SK-N-SH (cell line): ENCODE measurements around the gene MYD88. TPM values are rescaled to one million over a fixed set of nuclear protein-coding genes. Genes with fewer than 3 reads are reported as not detected.
A peak's percentile ranks its signal among the peaks of the same experiment; 100 is the strongest.

Experiments
- CTCF ChIA-PET: fragments of 300-600, 350-600 bp; formaldehyde crosslinking; extraction: SDS; loops from one replicate; lab custom pipeline; 2021; lab: Yijun Ruan, JAX
- POLR2A ChIA-PET: fragments of 350-600 bp; sonication (Branson Sonifier 250); formaldehyde crosslinking; extraction: SDS; loops from one replicate; lab custom pipeline; 2020; ENCODE audit warnings: antibody characterized with exemption, inconsistent platforms; lab: Yijun Ruan, JAX
- DNase-seq: peaks from one replicate; pipeline ENCODE4 v3.0.0; 2012
- H2AFZ ChIP-seq: fragments of 200-600 bp; sonication (generic); 2 replicates; pipeline ENCODE4 v1.8.1; 2016; ENCODE audit warnings: antibody characterized with exemption, mild to moderate bottlenecking, low read depth
- H3F3A ChIP-seq: fragments of 200-600 bp; sonication (generic); replicated peaks from 2 replicates; pipeline ENCODE3; 2016; ENCODE audit warnings: antibody characterized with exemption, mild to moderate bottlenecking; ENCODE audit not compliant: insufficient read depth
- H3K27ac ChIP-seq, 2 experiments: fragments of 200-500 bp in 1 of 2; fragments of 200-600 bp in 1 of 2; sonication (Bioruptor generic) in 1 of 2; sonication (generic), shearing (Covaris generic) in 1 of 2; 2 replicates each; pipeline versions ENCODE4 v1.5.1 to v1.6.1; 2014 to 2016; ENCODE audit warnings: low read depth in 2 of 2, inconsistent platforms in 1 of 2, low read length in 1 of 2, mild to moderate bottlenecking in 1 of 2, mixed read lengths in 1 of 2
- H3K27me3 ChIP-seq: fragments of 200-600 bp; sonication (generic), shearing (Covaris generic); 2 replicates; pipeline ENCODE4 v1.6.1; 2016; ENCODE audit warnings: mixed run types; ENCODE audit not compliant: insufficient read depth
- H3K36me3 ChIP-seq, 2 experiments: fragments of 200-500 bp in 1 of 2; fragments of 200-600 bp in 1 of 2; sonication (Bioruptor generic) in 1 of 2; sonication (generic) in 1 of 2; replicated peaks in 1 of 2; 2 replicates each; pipeline versions ENCODE3 to v1.5.1; 2014 to 2016; ENCODE audit warnings: low read length in 1 of 2, mild to moderate bottlenecking in 1 of 2; ENCODE audit not compliant: insufficient read depth in 2 of 2, control insufficient read depth in 1 of 2
- H3K4me1 ChIP-seq, 2 experiments: fragments of 200-500 bp in 1 of 2; fragments of 200-600 bp in 1 of 2; sonication (Bioruptor generic) in 1 of 2; sonication (generic), shearing (Covaris generic) in 1 of 2; 2 replicates each; pipeline versions ENCODE4 v1.5.1 to v1.6.1; 2014 to 2016; ENCODE audit warnings: low read depth in 1 of 2, low read length in 1 of 2, mixed run types in 1 of 2; ENCODE audit not compliant: insufficient read depth in 2 of 2, control insufficient read depth in 1 of 2
- H3K4me2 ChIP-seq: fragments of 200-600 bp; sonication (generic), shearing (Covaris generic); 2 replicates; pipeline ENCODE4 v1.6.1; 2017; ENCODE audit warnings: mixed run types
- H3K4me3 ChIP-seq, 2 experiments: fragments of 200-500 bp in 1 of 2; fragments of 200-600 bp in 1 of 2; sonication (Bioruptor generic) in 1 of 2; sonication (generic), shearing (Covaris generic) in 1 of 2; 2 replicates each; pipeline versions ENCODE4 v1.5.1 to v1.8.1; 2014 to 2016; ENCODE audit warnings: low read depth in 2 of 2, inconsistent platforms in 1 of 2, low read length in 1 of 2, mild to moderate bottlenecking in 1 of 2, mixed read lengths in 1 of 2, moderate library complexity in 1 of 2
- H3K79me2 ChIP-seq: fragments of 200-600 bp; sonication (generic); 2 replicates; pipeline ENCODE4 v1.8.1; 2017; ENCODE audit warnings: mild to moderate bottlenecking; ENCODE audit not compliant: insufficient read depth
- H3K9ac ChIP-seq: fragments of 200-600 bp; sonication (generic); 2 replicates; pipeline ENCODE4 v1.6.1; 2017; ENCODE audit warnings: mixed run types
- H3K9me2 ChIP-seq: fragments of 200-600 bp; sonication (generic); 2 replicates; pipeline ENCODE4 v1.6.1; 2017; ENCODE audit warnings: mixed run types
- H3K9me3 ChIP-seq: fragments of 200-600 bp; sonication (generic); 2 replicates; pipeline ENCODE4 v1.6.1; 2017; ENCODE audit warnings: mixed run types, mild to moderate bottlenecking, moderate library complexity
- H4K20me1 ChIP-seq: fragments of 200-600 bp; sonication (generic); 2 replicates; pipeline ENCODE4 v1.6.1; 2017; ENCODE audit warnings: mild to moderate bottlenecking, mixed run types; ENCODE audit not compliant: insufficient read depth
- CHD2 ChIP-seq: fragments of 150-350 bp; IDR thresholded peaks from 2 replicates; pipeline ENCODE4 v1.6.1; 2018; ENCODE audit warnings: low read length; ENCODE audit not compliant: partially characterized antibody
- CTCF ChIP-seq: fragments of 200-600 bp; sonication (generic); IDR thresholded peaks from 2 replicates; pipeline ENCODE4 v1.6.1; 2017; ENCODE audit warnings: antibody characterized with exemption, mild to moderate bottlenecking, moderate library complexity
- ELF1 ChIP-seq: IDR thresholded peaks from 2 replicates; pipeline ENCODE4 v1.4.0; 2012
- FOSL2 ChIP-seq: IDR thresholded peaks from 2 replicates; pipeline ENCODE4 v1.4.0; 2012; ENCODE audit warnings: low read depth, mild to moderate bottlenecking, moderate library complexity, borderline replicate concordance
- FOXJ3 ChIP-seq: sonication (generic); formaldehyde crosslinking; IDR thresholded peaks from 2 replicates; pipeline ENCODE4 v1.5.1; 2020; ENCODE audit warnings: mild to moderate bottlenecking, missing genetic modification reagents
- FOXM1 ChIP-seq: IDR thresholded peaks from 2 replicates; pipeline ENCODE4 v1.4.0; 2012; ENCODE audit warnings: low read depth, mild to moderate bottlenecking
- GABPA ChIP-seq: IDR thresholded peaks from 2 replicates; pipeline ENCODE4 v1.4.0; 2012; ENCODE audit warnings: low read depth, mild to moderate bottlenecking
- GATA2 ChIP-seq: sonication (generic); formaldehyde crosslinking; IDR thresholded peaks from 2 replicates; pipeline ENCODE4 v1.5.0; 2020; ENCODE audit warnings: mild to moderate bottlenecking, missing genetic modification reagents
- JUND ChIP-seq: IDR thresholded peaks from 2 replicates; pipeline ENCODE4 v1.4.0; 2012
- MAX ChIP-seq: IDR thresholded peaks from 2 replicates; pipeline ENCODE4 v1.4.0; 2012; ENCODE audit warnings: low read depth
- MXI1 ChIP-seq: IDR thresholded peaks from 2 replicates; pipeline ENCODE4 v1.6.1; 2012; ENCODE audit warnings: mild to moderate bottlenecking, low read depth, low read length, improper control_type of control experiment
- NFIC ChIP-seq: IDR thresholded peaks from 2 replicates; pipeline ENCODE4 v1.4.0; 2012; ENCODE audit warnings: borderline replicate concordance
- NRF1 ChIP-seq: IDR thresholded peaks from 2 replicates; pipeline ENCODE4 v1.6.1; 2012; ENCODE audit warnings: low read depth, mild to moderate bottlenecking, low read length
- POLR2AphosphoS5 ChIP-seq: IDR thresholded peaks from 2 replicates; pipeline ENCODE4 v1.6.1; 2012; ENCODE audit warnings: low read depth, low read length
- RCOR1 ChIP-seq: fragments of 150-350 bp; IDR thresholded peaks from 2 replicates; pipeline ENCODE4 v1.6.1; 2017; ENCODE audit warnings: antibody characterized with exemption, low read length
- RFX5 ChIP-seq: IDR thresholded peaks from 2 replicates; pipeline ENCODE4 v1.6.1; 2012; ENCODE audit warnings: mild to moderate bottlenecking, improper control_type of control experiment, low read length
- RXRA ChIP-seq: IDR thresholded peaks from 2 replicates; pipeline ENCODE4 v1.4.0; 2012; ENCODE audit warnings: low read depth, mild to moderate bottlenecking, borderline replicate concordance
- SIN3A ChIP-seq: IDR thresholded peaks from 2 replicates; pipeline ENCODE4 v1.6.1; 2012; ENCODE audit warnings: low read depth, mild to moderate bottlenecking, low read length, moderate library complexity, borderline replicate concordance
- SMC3 ChIP-seq: IDR thresholded peaks from 2 replicates; pipeline ENCODE4 v1.6.1; 2012; ENCODE audit warnings: low read depth, low read length, improper control_type of control experiment
- TAF1 ChIP-seq: IDR thresholded peaks from 2 replicates; pipeline ENCODE4 v1.6.1; 2012; ENCODE audit warnings: low read depth, mild to moderate bottlenecking, low read length, moderate library complexity, borderline replicate concordance
- TCF12 ChIP-seq: IDR thresholded peaks from 2 replicates; pipeline ENCODE4 v1.4.0; 2012
- TEAD4 ChIP-seq: IDR thresholded peaks from 2 replicates; pipeline ENCODE4 v1.4.0; 2012; ENCODE audit warnings: mild to moderate bottlenecking, borderline replicate concordance; ENCODE audit not compliant: insufficient read depth
- USF1 ChIP-seq: IDR thresholded peaks from 2 replicates; pipeline ENCODE4 v1.4.0; 2012; ENCODE audit warnings: low read depth, borderline replicate concordance
- USF2 ChIP-seq: fragments of 150-350 bp; IDR thresholded peaks from 2 replicates; pipeline ENCODE4 v1.6.1; 2017; ENCODE audit warnings: antibody characterized with exemption, low read length, low read depth, borderline replicate concordance
- YY1 ChIP-seq: IDR thresholded peaks from 2 replicates; pipeline ENCODE4 v1.4.0; 2012; ENCODE audit warnings: low read depth, mild to moderate bottlenecking
- WGBS: methylation state at CpG from one replicate; pipeline ENCODE4 v1.1.6; 2017; ENCODE audit warnings: low lambda C conversion rate; 5-methylcytosine and 5-hydroxymethylcytosine counted together
- polyA plus RNA-seq, 3 experiments: library from polyadenylated mRNA; depleted of rRNA; stranded (reverse); fragments of >200 nt; gene quantifications; 2 replicates each; pipeline ENCODE4 v1.2.3, GENCODE V29; 2012
- TF ChIP-seq, protein P1 (sequence below): fragments of 150-350 bp; IDR thresholded peaks from 2 replicates; pipeline ENCODE4 v1.6.1; 2016; ENCODE audit warnings: mild to moderate bottlenecking, low read depth, low read length
- TF ChIP-seq, protein P2 (sequence below): IDR thresholded peaks from 2 replicates; pipeline ENCODE4 v1.4.0; 2012; ENCODE audit warnings: low read depth, borderline replicate concordance

The MYD88 gene
- 24.0 and 26.9 TPM in 2 replicates for polyA plus RNA-seq (2012; rRNA removed)
- polyA plus RNA-seq (2012; cell fraction: cytosol; rRNA removed): 22.7 and 23.9 TPM in 2 replicates
- polyA plus RNA-seq (2012; cell fraction: nucleus; rRNA removed): 34.1 and 42.3 TPM in 2 replicates

- Histone ChIP-seq H3K9me3 (no peaks in the 10 kb centered on the region), H3K79me2 (peaks cover 43% of the 10 kb centered on the region)
- 18% methylated on average over 26 of the region's 65 CpGs for WGBS
Measured at GRCh38 chr3:38138349-38139190, at the start of gene MYD88. TSS of gene MYD88 (plus strand) at chr3:38138661. CDS start at chr3:38138701, 40 bp downstream.

More at GRCh38 chr3:38138349-38139190, at the start of gene MYD88:
- POLR2A ChIA-PET: interaction anchor here (2.7 to 3.9 kb wide), 2 partner anchors 26 to 27 kb away, joined by 21 to 25 read pairs; partner anchors contain the start of gene OXSR1
- peak within 1 kb of the TSS; percentile 85 to 94 for H3K4me3 ChIP-seq
- peak; percentile 75 for DNase-seq
- H4K20me1 ChIP-seq: 0 out of 2 replicates have a peak, but pooled peaks cover 13% of the 10 kb centered on the region
- peaks cover 2% of the 10 kb centered on the region for H3F3A ChIP-seq
- peak within 1 kb of the TSS; percentile 89 for H3K9ac ChIP-seq
- CTCF ChIA-PET: interaction anchor here (0.5 to 2.5 kb wide), 5 partner anchors 10 to 208 kb away, joined by 3 to 9 read pairs (median 5); partner anchors contain the start of genes OXSR1 and XYLB
- H3K4me1 ChIP-seq: peaks cover 16 to 31% of the 10 kb centered on the region in 2 experiments; a peak in 2 of 4 replicates
- no peaks in the 10 kb centered on the region for H3K27me3 ChIP-seq
- H2AFZ ChIP-seq: peak within 1 kb of the TSS; percentile 99
- H3K4me2 ChIP-seq: peak within 1 kb of the TSS; percentile 99
- peak within 1 kb of the TSS; percentile 89 to 91 for H3K27ac ChIP-seq
- H3K36me3 ChIP-seq: peaks cover 10 to 29% of the 10 kb centered on the region in 2 experiments
- TF ChIP-seq USF2 (no peak), FOXJ3 (CRISPR knock-in tag) (no peak), ELF1 (peak; percentile 55), USF1 (no peak), GABPA (peak; percentile 33), FOSL2 (no peak), SIN3A (no peak), MAX (peak; percentile 49; the same call in 1 of the 2 replicates), FOXM1 (no peak), RCOR1 (no peak), CTCF (no peak), CHD2 (no peak), MXI1 (peak; percentile 55; the same call in 1 of the 2 replicates), NRF1 (no peak), YY1 (peak; percentile 80), RFX5 (no peak), TCF12 (no peak), GATA2 (no peak), RXRA (no peak), TAF1 (peak; percentile 67), NFIC (no peak; the same call in 1 of the 2 replicates), TEAD4 (no peak), SMC3 (no peak), JUND (no peak), POLR2AphosphoS5 (peak; percentile 77)
- TF ChIP-seq, protein P1, sequence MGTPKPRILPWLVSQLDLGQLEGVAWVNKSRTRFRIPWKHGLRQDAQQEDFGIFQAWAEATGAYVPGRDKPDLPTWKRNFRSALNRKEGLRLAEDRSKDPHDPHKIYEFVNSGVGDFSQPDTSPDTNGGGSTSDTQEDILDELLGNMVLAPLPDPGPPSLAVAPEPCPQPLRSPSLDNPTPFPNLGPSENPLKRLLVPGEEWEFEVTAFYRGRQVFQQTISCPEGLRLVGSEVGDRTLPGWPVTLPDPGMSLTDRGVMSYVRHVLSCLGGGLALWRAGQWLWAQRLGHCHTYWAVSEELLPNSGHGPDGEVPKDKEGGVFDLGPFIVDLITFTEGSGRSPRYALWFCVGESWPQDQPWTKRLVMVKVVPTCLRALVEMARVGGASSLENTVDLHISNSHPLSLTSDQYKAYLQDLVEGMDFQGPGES: no peak
- TF ChIP-seq, protein P2, sequence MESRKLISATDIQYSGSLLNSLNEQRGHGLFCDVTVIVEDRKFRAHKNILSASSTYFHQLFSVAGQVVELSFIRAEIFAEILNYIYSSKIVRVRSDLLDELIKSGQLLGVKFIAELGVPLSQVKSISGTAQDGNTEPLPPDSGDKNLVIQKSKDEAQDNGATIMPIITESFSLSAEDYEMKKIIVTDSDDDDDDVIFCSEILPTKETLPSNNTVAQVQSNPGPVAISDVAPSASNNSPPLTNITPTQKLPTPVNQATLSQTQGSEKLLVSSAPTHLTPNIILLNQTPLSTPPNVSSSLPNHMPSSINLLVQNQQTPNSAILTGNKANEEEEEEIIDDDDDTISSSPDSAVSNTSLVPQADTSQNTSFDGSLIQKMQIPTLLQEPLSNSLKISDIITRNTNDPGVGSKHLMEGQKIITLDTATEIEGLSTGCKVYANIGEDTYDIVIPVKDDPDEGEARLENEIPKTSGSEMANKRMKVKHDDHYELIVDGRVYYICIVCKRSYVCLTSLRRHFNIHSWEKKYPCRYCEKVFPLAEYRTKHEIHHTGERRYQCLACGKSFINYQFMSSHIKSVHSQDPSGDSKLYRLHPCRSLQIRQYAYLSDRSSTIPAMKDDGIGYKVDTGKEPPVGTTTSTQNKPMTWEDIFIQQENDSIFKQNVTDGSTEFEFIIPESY: no peak
- no peaks in the 10 kb centered on the region for H3K9me2 ChIP-seq
